Thoracic aorta (tissue), 2 donors: Measurements from ENCODE around the gene SYTL3. TPM values are rescaled to one million over a fixed set of nuclear protein-coding genes. Genes with fewer than 3 reads are reported as not detected.
"Not testable (repeated sequence)": the region's sequence is repeated elsewhere in the genome, so short reads cannot be mapped to it uniquely, and the experiment has no call there.

Experiments used
- ATAC-seq: fragments of 150-250 bp; one replicate; pipeline ENCODE4 v1.8.0; 2017; ENCODE audit warnings: low read depth; ENCODE audit not compliant: insufficient number of reproducible peaks, low FRiP score
- DNase-seq: peaks from one replicate; pipeline ENCODE4 v3.0.0-alpha.2; 2020; ENCODE audit warnings: low spot score
- H3K27ac ChIP-seq, 2 donors: fragments of 200-600 bp; sonication (generic); 1 replicate in 1 of 2; 2 replicates in 1 of 2; pipeline ENCODE4 v1.5.1; 2016; ENCODE audit warnings: mild to moderate bottlenecking in 2 of 2, moderate library complexity in 2 of 2
- H3K27me3 ChIP-seq: fragments of 200-600 bp; sonication (generic); replicated peaks from 2 replicates; pipeline ENCODE4 v1.6.0; 2016; ENCODE audit warnings: mild to moderate bottlenecking; ENCODE audit not compliant: insufficient read depth
- H3K36me3 ChIP-seq: fragments of 200-600 bp; sonication (generic); one replicate; pipeline ENCODE4 v1.5.1; 2016
- H3K4me1 ChIP-seq, 2 donors: fragments of 200-600 bp; sonication (generic); 1 replicate in 1 of 2; 2 replicates in 1 of 2; pipeline versions ENCODE4 v1.5.1 to v1.6.0; 2016; ENCODE audit warnings: low read depth in 2 of 2, mild to moderate bottlenecking in 1 of 2; ENCODE audit not compliant: control insufficient read depth in 1 of 2
- H3K4me3 ChIP-seq: fragments of 200-600 bp; sonication (generic); 2 replicates; pipeline ENCODE4 v1.5.1; 2016; ENCODE audit warnings: mild to moderate bottlenecking
- H3K9me3 ChIP-seq: fragments of 200-600 bp; sonication (generic); 2 replicates; pipeline ENCODE4 v1.5.1; 2016
- total RNA-seq, 2 donors: library from RNA; depleted of rRNA; stranded (reverse); fragments of >200 nt; gene quantifications; one replicate each; pipeline versions ENCODE4 v1.1.0 to v1.2.3, GENCODE V29; 2016
- TF ChIP-seq, protein P1 (sequence below): fragments of 200-600 bp; sonication (generic); IDR thresholded peaks from one replicate; pipeline ENCODE4 v1.5.1; 2019; ENCODE audit warnings: antibody characterized with exemption

The SYTL3 gene
- total RNA-seq, 2 donors from 2014 or later, result 7.1 to 9.6 TPM

GRCh38 chr6:158629367-158630221, 20.3 kb upstream of the SYTL3 start:
- Histone ChIP-seq H3K4me1 (peaks cover 21 to 47% of the 10 kb centered on the region in 2 donors), H3K27ac (no peak overlapping the region), H3K27me3 (no peaks in the 10 kb centered on the region), H3K4me3 (no peak overlapping the region), H3K36me3 (no peaks in the 10 kb centered on the region), H3K9me3 (no peaks in the 10 kb centered on the region)
- no peak for ATAC-seq
- TF ChIP-seq, protein P1, sequence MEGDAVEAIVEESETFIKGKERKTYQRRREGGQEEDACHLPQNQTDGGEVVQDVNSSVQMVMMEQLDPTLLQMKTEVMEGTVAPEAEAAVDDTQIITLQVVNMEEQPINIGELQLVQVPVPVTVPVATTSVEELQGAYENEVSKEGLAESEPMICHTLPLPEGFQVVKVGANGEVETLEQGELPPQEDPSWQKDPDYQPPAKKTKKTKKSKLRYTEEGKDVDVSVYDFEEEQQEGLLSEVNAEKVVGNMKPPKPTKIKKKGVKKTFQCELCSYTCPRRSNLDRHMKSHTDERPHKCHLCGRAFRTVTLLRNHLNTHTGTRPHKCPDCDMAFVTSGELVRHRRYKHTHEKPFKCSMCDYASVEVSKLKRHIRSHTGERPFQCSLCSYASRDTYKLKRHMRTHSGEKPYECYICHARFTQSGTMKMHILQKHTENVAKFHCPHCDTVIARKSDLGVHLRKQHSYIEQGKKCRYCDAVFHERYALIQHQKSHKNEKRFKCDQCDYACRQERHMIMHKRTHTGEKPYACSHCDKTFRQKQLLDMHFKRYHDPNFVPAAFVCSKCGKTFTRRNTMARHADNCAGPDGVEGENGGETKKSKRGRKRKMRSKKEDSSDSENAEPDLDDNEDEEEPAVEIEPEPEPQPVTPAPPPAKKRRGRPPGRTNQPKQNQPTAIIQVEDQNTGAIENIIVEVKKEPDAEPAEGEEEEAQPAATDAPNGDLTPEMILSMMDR, result no peak
- DNase-seq, result no peak

DNA sequence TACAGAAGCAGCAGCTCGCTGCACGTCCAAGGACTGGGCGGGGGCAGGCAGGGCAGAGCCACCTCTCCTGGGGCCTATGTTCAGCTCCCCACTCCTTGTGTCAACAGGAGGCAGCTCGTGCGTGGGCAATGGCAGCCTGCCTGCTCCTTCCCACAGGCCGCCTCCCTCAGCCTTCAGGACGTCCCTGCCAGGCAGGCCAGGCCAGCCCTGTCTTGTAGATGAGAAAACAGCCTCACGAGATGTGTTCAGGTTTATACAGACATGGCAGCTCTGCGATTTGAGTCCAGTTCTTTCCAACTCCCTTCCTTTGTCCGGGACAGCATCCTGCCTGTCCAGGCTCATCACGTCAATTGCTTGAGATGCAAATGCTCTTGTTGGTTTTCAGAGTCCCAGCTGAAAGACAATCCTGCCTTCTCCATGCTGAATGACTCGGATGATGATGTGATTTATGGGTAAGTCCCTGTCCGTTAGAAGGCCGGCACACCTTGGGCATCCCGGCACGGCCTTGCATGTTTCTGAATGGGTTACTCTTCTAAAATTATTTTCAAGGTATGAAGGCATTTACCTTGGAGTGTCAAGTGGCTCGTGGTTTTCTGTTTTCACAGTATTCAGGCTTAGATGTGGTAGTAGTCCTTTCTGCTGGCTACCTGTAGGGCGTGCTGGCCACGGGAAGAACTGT, 18.8 kb upstream of the SYTL3 start:
- TF ChIP-seq, protein P1, result no peak
- peaks cover 7% of the 10 kb centered on the region for H3K36me3 ChIP-seq
- peak overlapping the region; percentile 68 to 72 for H3K27ac ChIP-seq
- no peaks in the 10 kb centered on the region for H3K9me3 ChIP-seq
- peak overlapping the region; percentile 56 for H3K4me3 ChIP-seq
- H3K27me3 ChIP-seq, result no peaks in the 10 kb centered on the region
- H3K4me1 ChIP-seq, result peaks cover 21 to 37% of the 10 kb centered on the region in 2 donors
- DNase-seq (no peak), ATAC-seq (no peak)

DNA sequence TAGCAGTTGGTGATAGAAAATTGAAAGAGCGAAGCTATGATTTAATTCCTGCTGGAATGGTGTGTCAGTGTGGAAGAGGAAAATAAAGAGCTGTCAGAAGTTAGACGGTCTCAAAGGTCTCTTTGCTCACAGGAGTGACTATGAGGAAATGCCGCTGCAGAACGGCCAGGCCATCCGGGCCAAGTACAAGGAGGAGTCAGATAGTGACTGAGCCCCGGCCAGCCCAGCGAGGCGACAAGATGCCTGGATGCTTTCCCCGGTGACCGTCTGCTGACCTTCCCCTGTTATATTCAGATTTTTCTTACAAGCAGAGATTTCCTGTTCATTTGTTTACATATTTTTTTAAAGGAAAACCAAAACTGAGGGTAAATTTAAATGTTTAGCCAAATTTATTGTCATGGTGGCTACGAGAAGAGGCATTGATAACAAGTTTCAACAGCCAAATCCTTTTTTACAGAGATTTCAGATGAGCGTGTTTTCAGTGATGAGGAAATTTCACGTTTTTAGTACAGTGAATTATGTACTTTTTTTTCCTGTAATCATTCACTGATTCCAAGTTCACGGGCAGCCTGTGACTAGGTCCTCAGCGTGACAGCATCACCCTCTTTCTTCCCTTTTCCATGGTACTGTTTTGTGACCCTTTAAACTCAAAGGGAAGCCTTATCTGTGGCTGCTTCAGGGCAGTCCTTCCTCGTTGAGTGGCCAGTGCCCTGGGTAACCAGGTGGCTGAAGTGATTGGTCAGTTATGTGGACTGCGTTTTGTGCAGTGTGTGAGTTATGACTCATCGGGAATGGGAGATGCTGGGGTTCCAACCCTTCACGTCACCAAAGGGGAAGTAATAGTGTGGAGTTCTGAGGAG, 17.9 kb upstream of the SYTL3 start:
- Histone ChIP-seq H3K4me1 (peaks cover 16 to 28% of the 10 kb centered on the region in 2 donors), H3K27ac (peak overlapping the region; percentile 68 to 72), H3K4me3 (peak overlapping the region; percentile 56), H3K36me3 (peaks cover 15% of the 10 kb centered on the region), H3K27me3 (no peaks in the 10 kb centered on the region), H3K9me3 (no peaks in the 10 kb centered on the region)
- ATAC-seq (peak; percentile 67), DNase-seq (no peak)
- TF ChIP-seq, protein P1, result no peak

DNA sequence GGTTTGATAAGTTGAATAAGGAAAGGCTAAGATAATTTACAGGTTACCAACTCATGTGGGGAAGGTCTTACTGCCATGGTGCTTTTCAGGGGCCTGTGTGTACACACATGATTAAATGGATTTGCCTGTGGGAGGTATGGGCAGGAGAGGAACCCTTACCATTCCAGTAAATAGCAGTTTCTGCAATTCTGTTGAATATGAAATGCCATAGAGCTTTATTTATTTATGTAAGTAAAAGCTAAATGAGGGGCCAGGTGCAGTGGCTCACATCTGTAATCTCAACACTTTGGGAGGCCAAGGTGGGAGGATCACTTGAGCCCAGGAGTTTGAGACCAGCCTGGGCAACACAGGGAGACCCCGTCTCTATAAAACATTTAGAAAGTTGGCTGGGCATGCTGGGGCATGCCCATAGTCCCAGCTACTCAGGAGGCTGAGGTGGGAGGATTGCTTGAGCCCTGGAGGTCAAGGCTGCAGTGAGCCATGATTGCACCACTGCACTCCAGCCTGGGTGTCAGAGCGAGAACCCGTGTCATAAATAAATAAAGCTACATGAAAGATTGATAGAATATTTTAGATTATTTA, 17.2 kb upstream of the SYTL3 start:
- Histone ChIP-seq H3K36me3 (peaks cover 22% of the 10 kb centered on the region), H3K4me1 (peaks cover 16 to 23% of the 10 kb centered on the region in 2 donors), H3K27ac (peak overlapping the region; percentile 68 to 72)
- H3K4me3 ChIP-seq, H3K9me3 ChIP-seq, H3K27me3 ChIP-seq, DNase-seq, ATAC-seq: not testable (repeated sequence)

GRCh38 chr6:158633127-158633526, 16.7 kb upstream of the SYTL3 start:
- Histone ChIP-seq H3K36me3 (peaks cover 22% of the 10 kb centered on the region), H3K4me1 (peaks cover 16 to 23% of the 10 kb centered on the region in 2 donors), H3K27me3 (no peaks in the 10 kb centered on the region), H3K9me3 (no peaks in the 10 kb centered on the region), H3K27ac (no peak overlapping the region), H3K4me3 (no peak overlapping the region)
- ATAC-seq (no peak), DNase-seq (no peak)
- TF ChIP-seq, protein P1, result no peak
